Body of pancreas (tissue), 4 donors: Measurements from ENCODE around the gene FAM174B. TPM values are rescaled to one million over a fixed set of nuclear protein-coding genes. Genes with fewer than 3 reads are reported as not detected.

ENCODE experiments used
- ATAC-seq: fragments of 150-250 bp; one replicate; pipeline ENCODE4 v1.9.1; 2016
- DNase-seq, 4 donors: peaks; one replicate each; pipeline ENCODE4 v3.0.0-alpha.2; 2019
- H3K27ac ChIP-seq, 4 donors: fragments of 200-600 bp; sonication (generic); 1 replicate in 3 of 4; 2 replicates in 1 of 4; pipeline versions ENCODE4 v1.5.1 to v1.6.1; 2016 to 2019; ENCODE audit warnings: mild to moderate bottlenecking in 1 of 4, mixed read lengths in 1 of 4, moderate library complexity in 1 of 4
- H3K27me3 ChIP-seq, 2 donors: fragments of 200-600 bp; sonication (generic); one replicate each; pipeline ENCODE4 v1.6.0; 2016; ENCODE audit warnings: mild to moderate bottlenecking in 1 of 2
- H3K36me3 ChIP-seq, 2 donors: fragments of 200-600 bp; sonication (generic); replicated peaks in 1 of 2; 2 replicates each; pipeline ENCODE4 v1.5.1; 2016; ENCODE audit warnings: low read depth in 2 of 2; ENCODE audit not compliant: insufficient read depth in 1 of 2
- H3K4me1 ChIP-seq: fragments of 200-600 bp; sonication (generic); one replicate; pipeline ENCODE4 v1.6.0; 2016
- H3K4me3 ChIP-seq, 2 donors: fragments of 200-600 bp; sonication (generic); 1 replicate in 1 of 2; 2 replicates in 1 of 2; pipeline ENCODE4 v1.5.1; 2016 to 2019
- H3K9me3 ChIP-seq, 3 donors: fragments of 200-600 bp; sonication (generic); 1 replicate in 2 of 3; 2 replicates in 1 of 3; pipeline ENCODE4 v1.5.1; 2016
- POLR2A ChIP-seq, 3 donors: fragments of 450-650 bp; IDR thresholded peaks; one replicate each; pipeline ENCODE4 v1.6.1; 2016; ENCODE audit warnings: antibody characterized with exemption in 3 of 3, mild to moderate bottlenecking in 2 of 3
- WGBS, 2 donors: methylation state at CpG; one replicate each; pipeline ENCODE4 v1.1.5; 2017; 5-methylcytosine and 5-hydroxymethylcytosine counted together
- intact Hi-C: fragments of 100-400 bp; cut with DNase I; formaldehyde crosslinking; loops from one replicate; pipeline ENCODE4 v1.15.1; 2023
- total RNA-seq, 2 donors: library from RNA; depleted of rRNA; stranded (reverse); fragments of >200 nt; gene quantifications; one replicate each; pipeline ENCODE4 v1.1.0, GENCODE V29; 2016
- TF ChIP-seq, protein P1 (sequence below), 7 experiments: fragments of 450-650 bp in 4 of 7; fragments of 200-600 bp in 3 of 7; sonication (generic) in 3 of 7; IDR thresholded peaks; one replicate each; pipeline ENCODE4 v1.5.1; 2016 to 2019; ENCODE audit warnings: antibody characterized with exemption in 7 of 7

Gene FAM174B
- total RNA-seq, 2 donors from 2014 or later, result 51.4 to 59.9 TPM

- no peak for TF ChIP-seq POLR2A (IDR thresholded peaks at IDR 0.05)
- TF ChIP-seq, protein P1, sequence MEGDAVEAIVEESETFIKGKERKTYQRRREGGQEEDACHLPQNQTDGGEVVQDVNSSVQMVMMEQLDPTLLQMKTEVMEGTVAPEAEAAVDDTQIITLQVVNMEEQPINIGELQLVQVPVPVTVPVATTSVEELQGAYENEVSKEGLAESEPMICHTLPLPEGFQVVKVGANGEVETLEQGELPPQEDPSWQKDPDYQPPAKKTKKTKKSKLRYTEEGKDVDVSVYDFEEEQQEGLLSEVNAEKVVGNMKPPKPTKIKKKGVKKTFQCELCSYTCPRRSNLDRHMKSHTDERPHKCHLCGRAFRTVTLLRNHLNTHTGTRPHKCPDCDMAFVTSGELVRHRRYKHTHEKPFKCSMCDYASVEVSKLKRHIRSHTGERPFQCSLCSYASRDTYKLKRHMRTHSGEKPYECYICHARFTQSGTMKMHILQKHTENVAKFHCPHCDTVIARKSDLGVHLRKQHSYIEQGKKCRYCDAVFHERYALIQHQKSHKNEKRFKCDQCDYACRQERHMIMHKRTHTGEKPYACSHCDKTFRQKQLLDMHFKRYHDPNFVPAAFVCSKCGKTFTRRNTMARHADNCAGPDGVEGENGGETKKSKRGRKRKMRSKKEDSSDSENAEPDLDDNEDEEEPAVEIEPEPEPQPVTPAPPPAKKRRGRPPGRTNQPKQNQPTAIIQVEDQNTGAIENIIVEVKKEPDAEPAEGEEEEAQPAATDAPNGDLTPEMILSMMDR (IDR thresholded peaks at IDR 0.05), result no peak
- Histone ChIP-seq H3K27ac (no peak overlapping the region), H3K36me3 (no peaks in the 10 kb centered on the region), H3K4me3 (no peak overlapping the region), H3K9me3 (no peaks in the 10 kb centered on the region), H3K4me1 (peaks cover 33% of the 10 kb centered on the region), H3K27me3 (no peaks in the 10 kb centered on the region)
- ATAC-seq (no peak), DNase-seq (no peak)
- 86 to 89% methylated on average over 13 of the region's 13 CpGs for WGBS, 2 donors
- intact Hi-C loops, result no loop called here
These were observed 7.8 kb upstream of the FAM174B start for GRCh38 chr15:92663250-92663951.

GRCh38 chr15:92662762-92663161 is 7.2 kb upstream of the FAM174B start:
- TF ChIP-seq POLR2A (IDR thresholded peaks at IDR 0.05), result no peak
- TF ChIP-seq, protein P1 (IDR thresholded peaks at IDR 0.05), result no peak
- H3K36me3 ChIP-seq, result no peaks in the 10 kb centered on the region
- peaks cover 33% of the 10 kb centered on the region for H3K4me1 ChIP-seq
- 91 to 94% methylated on average over 4 of the region's 4 CpGs for WGBS, 2 donors
- no peak overlapping the region for H3K27ac ChIP-seq
- no peaks in the 10 kb centered on the region for H3K9me3 ChIP-seq
- ATAC-seq (no peak), DNase-seq (no peak)
- H3K27me3 ChIP-seq, result no peaks in the 10 kb centered on the region
- no peak overlapping the region for H3K4me3 ChIP-seq
- intact Hi-C loops, result no loop called here

- H3K27ac ChIP-seq, result no peak overlapping the region
- intact Hi-C loops, result no loop called here
These were observed 6.4 kb upstream of the FAM174B start for GRCh38 chr15:92661956-92662355.

GRCh38 chr15:92661069-92661468 is 5.5 kb upstream of the FAM174B start:
- Histone ChIP-seq H3K4me3 (no peak overlapping the region), H3K36me3 (no peaks in the 10 kb centered on the region), H3K27ac (no peak overlapping the region), H3K9me3 (no peaks in the 10 kb centered on the region), H3K4me1 (peaks cover 26% of the 10 kb centered on the region), H3K27me3 (no peaks in the 10 kb centered on the region)
- DNase-seq (no peak), ATAC-seq (no peak)
- intact Hi-C loops, result no loop called here
- WGBS, 2 donors, result 86 to 88% methylated on average over 9 to 11 of the region's 11 CpGs
- TF ChIP-seq POLR2A (IDR thresholded peaks at IDR 0.05), result no peak
- TF ChIP-seq, protein P1 (IDR thresholded peaks at IDR 0.05), result no peak

More at GRCh38 chr15:92661956-92662355, 6.4 kb upstream of the FAM174B start:
- Histone ChIP-seq H3K4me1 (peaks cover 26% of the 10 kb centered on the region), H3K9me3 (no peaks in the 10 kb centered on the region), H3K36me3 (no peaks in the 10 kb centered on the region), H3K27me3 (no peaks in the 10 kb centered on the region), H3K4me3 (no peak overlapping the region)
- ATAC-seq (no peak), DNase-seq (no peak)
- TF ChIP-seq, protein P1 (IDR thresholded peaks at IDR 0.05), result no peak
- no peak for TF ChIP-seq POLR2A (IDR thresholded peaks at IDR 0.05)

DNA sequence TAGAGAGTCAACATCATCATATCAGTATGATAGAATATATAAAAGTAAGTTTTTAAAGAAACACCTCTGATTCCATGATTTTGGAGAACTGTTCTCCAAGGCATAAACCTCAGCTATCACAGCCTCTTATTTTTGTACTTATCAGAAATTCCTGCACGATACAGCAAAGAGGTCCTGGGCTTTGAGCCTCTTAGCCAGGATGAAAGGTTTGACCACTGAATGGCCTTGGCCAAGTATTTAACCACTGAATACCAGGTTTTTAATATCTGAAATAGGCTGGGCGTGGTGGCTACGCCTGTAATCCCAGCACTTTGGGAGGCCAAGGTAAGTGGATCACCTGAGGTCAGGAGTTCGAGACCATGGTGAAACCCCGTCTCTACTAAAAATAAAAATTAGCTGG is 1.9 kb upstream of the FAM174B start:
- no peaks in the 10 kb centered on the region for H3K9me3 ChIP-seq
- H3K4me3 ChIP-seq, result no peak overlapping the region
- no peak for ATAC-seq
- no peak for DNase-seq
- H3K27ac ChIP-seq, result no peak overlapping the region
- WGBS, 2 donors, result 83 to 87% methylated on average over 5 of the region's 5 CpGs
- H3K36me3 ChIP-seq, result no peaks in the 10 kb centered on the region
- intact Hi-C loops, result no loop called here
- TF ChIP-seq POLR2A (IDR thresholded peaks at IDR 0.05), result no peak
- TF ChIP-seq, protein P1 (IDR thresholded peaks at IDR 0.05), result no peak
- H3K4me1 ChIP-seq, result peaks cover 27% of the 10 kb centered on the region
- no peaks in the 10 kb centered on the region for H3K27me3 ChIP-seq
